ENCODE results near the gene PACSIN2. TPM values are rescaled to one million over a fixed set of nuclear protein-coding genes. Genes with fewer than 3 reads are reported as not detected.

The PACSIN2 gene
- total and polyA plus RNA-seq, 7 experiments from 2014 or later = 26.6 to 62.5 (median 36.3) TPM

DNA sequence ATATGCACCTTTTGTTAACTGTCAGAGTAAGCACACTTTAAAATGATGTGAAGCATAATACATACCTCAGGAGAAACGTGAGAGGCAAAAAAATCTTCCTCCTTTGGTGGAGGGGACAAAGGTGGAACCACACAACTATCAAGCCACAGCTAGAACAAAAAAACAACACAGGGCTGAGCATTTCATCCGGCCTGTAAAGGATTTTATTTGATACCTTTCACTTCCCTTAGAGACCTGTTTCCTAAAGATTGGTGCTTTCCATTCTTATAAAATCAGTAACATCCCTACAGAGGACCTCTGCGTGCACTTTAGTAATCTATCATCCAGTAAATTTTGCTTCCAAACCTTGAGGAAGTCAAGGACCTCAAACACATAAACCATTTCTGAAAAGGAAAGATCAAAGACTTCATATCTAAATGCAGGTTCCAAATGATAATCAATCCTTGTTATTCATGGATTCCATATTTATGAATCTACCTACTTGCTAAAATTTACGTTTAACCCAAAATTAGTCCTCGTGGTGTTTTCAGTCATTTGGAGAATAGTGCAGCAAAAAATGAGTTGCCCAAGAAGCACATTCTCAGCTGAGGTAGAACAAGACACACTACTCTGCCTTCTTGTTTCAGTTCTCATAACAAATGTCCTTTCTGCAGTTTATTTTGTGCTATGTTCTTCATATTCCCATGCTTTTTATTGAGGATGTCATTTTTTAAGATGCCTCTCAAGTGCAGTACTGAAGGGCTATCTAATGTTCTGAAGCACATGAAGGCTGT lies 180.6 kb downstream of the PACSIN2 start:
- Histone ChIP-seq H3K4me3 (ENCODE audit: low read length) (no peak overlapping the region), H3K27me3 (ENCODE audit: control insufficient read depth in 2 of 2, insufficient read depth in 2 of 2, low read length in 2 of 2) (no peaks in the 10 kb centered on the region), H3K9me3 (ENCODE audit: control insufficient read depth in 2 of 3, low read length in 3 of 3) (no peaks in the 10 kb centered on the region), H3K4me1 (ENCODE audit: control insufficient read depth in 2 of 2, insufficient read depth in 2 of 2, low read length in 2 of 2) (no peaks in the 10 kb centered on the region), H3K27ac (ENCODE audit: low read depth, low read length) (no peak overlapping the region), H3K36me3 (ENCODE audit: control insufficient read depth in 2 of 3, insufficient read depth in 3 of 3, low read length in 3 of 3) (peaks cover 8 to 41% (median 9%) of the 10 kb centered on the region in 3 experiments)
- Mint-ChIP-seq H3K27me3 (no peaks in the 10 kb centered on the region), H3K36me3 (peaks cover 8 to 27% (median 17%) of the 10 kb centered on the region in 5 donors), H3K4me1 (peaks cover 0 to 11% (median 6%) of the 10 kb centered on the region in 7 donors), H3K27ac (no peak overlapping the region), H3K9me3 (no peaks in the 10 kb centered on the region), H3K4me3 (no peak overlapping the region)
- DNase-seq (no peak), ATAC-seq (no peak)
- CTCF ChIA-PET = interaction anchor here (1.6 kb wide), 1 partner anchor 53 kb away, joined by 3 read pairs; no protein-coding TSS in a partner anchor
- POLR2A ChIA-PET = no interaction called here
- intact Hi-C loops (cut with micrococcal nuclease) = no loop called here

DNA sequence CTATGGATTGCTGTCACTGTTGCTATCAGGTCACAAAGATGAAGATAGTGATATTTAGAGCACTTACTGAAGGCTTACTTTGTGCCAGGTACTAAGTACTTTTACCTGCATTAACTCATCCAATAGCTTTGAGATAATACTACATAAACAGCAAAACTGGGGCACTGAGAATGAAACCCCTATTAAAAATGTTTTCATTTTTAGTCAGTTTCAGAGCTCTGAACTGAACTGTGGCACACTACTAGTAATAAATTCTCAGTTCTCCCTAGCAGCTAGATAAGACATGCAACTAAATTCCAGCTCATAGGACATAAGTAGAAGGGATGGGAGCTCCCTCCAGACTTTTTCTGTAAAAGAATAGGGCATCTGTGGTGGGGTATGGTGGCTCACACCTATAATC lies 181.8 kb downstream of the PACSIN2 start:
- POLR2A ChIA-PET = interaction anchor here (0.6 kb wide), 1 partner anchor 157 kb away, joined by 5 read pairs; no protein-coding TSS in a partner anchor
- intact Hi-C loops (cut with micrococcal nuclease) = no loop called here

DNA sequence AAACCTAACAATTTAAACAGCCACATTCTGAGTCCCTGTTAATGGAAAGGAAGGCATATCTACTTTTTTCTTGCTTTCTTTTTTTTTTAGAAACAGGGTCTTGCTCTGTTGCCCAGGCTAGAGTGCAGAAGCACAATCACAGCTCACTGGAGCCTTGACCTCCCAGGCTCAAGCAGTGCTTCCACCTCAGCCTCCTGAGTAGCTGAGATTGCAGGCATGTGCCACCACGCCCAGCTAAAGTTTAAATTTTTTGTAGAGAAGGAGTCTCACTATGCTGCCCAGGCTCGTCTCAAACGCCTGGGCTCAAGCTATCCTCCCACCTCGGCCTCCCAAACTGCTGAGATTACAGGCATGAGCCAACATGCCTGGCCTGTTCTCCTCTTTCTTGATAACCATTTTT lies 183.2 kb downstream of the PACSIN2 start:
- POLR2A ChIA-PET = no interaction called here
- H3K27me3 Mint-ChIP-seq = no peaks in the 10 kb centered on the region
- H3K36me3 Mint-ChIP-seq = peaks cover 8 to 39% (median 17%) of the 10 kb centered on the region in 5 donors
- H3K4me1 Mint-ChIP-seq = peaks cover 0 to 18% (median 10%) of the 10 kb centered on the region in 7 donors
- no peak overlapping the region for H3K4me3 Mint-ChIP-seq
- H3K9me3 Mint-ChIP-seq = no peaks in the 10 kb centered on the region
- H3K27ac Mint-ChIP-seq = no peak overlapping the region
- peaks cover 0 to 4% of the 10 kb centered on the region in 2 donors for H3K4me1 ChIP-seq (ENCODE audit: control insufficient read depth in 2 of 2, insufficient read depth in 2 of 2, low read length in 2 of 2)
- no peak for DNase-seq
- intact Hi-C loops (cut with micrococcal nuclease) = no loop called here
- no peak overlapping the region for H3K4me3 ChIP-seq (ENCODE audit: low read length)
- peaks cover 3 to 43% (median 9%) of the 10 kb centered on the region in 3 experiments for H3K36me3 ChIP-seq (ENCODE audit: control insufficient read depth in 2 of 3, insufficient read depth in 3 of 3, low read length in 3 of 3)
- H3K27ac ChIP-seq (ENCODE audit: low read depth, low read length) = no peak overlapping the region
- no peaks in the 10 kb centered on the region for H3K9me3 ChIP-seq (ENCODE audit: control insufficient read depth in 2 of 3, low read length in 3 of 3)
- no peaks in the 10 kb centered on the region for H3K27me3 ChIP-seq (ENCODE audit: control insufficient read depth in 2 of 2, insufficient read depth in 2 of 2, low read length in 2 of 2)
- ATAC-seq = no peak
- CTCF ChIA-PET = no interaction called here

More for the DNA sequence above, 181.8 kb downstream of the PACSIN2 start:
- CTCF ChIA-PET = interaction anchor here (1.6 kb wide), 1 partner anchor 52 kb away, joined by 3 read pairs; no protein-coding TSS in a partner anchor
- peaks cover 0 to 18% (median 10%) of the 10 kb centered on the region in 7 donors for H3K4me1 Mint-ChIP-seq
- DNase-seq (no peak), ATAC-seq (no peak)
- H3K9me3 Mint-ChIP-seq = no peaks in the 10 kb centered on the region
- H3K27me3 Mint-ChIP-seq = no peaks in the 10 kb centered on the region
- H3K4me3 ChIP-seq (ENCODE audit: low read length) = no peak overlapping the region
- H3K4me3 Mint-ChIP-seq = no peak overlapping the region
- no peaks in the 10 kb centered on the region for H3K9me3 ChIP-seq (ENCODE audit: control insufficient read depth in 2 of 3, low read length in 3 of 3)
- no peak overlapping the region for H3K27ac ChIP-seq (ENCODE audit: low read depth, low read length)
- H3K27me3 ChIP-seq (ENCODE audit: control insufficient read depth in 2 of 2, insufficient read depth in 2 of 2, low read length in 2 of 2) = no peaks in the 10 kb centered on the region
- H3K27ac Mint-ChIP-seq = no peak overlapping the region
- peaks cover 8 to 41% (median 9%) of the 10 kb centered on the region in 3 experiments for H3K36me3 ChIP-seq (ENCODE audit: control insufficient read depth in 2 of 3, insufficient read depth in 3 of 3, low read length in 3 of 3)
- H3K4me1 ChIP-seq (ENCODE audit: control insufficient read depth in 2 of 2, insufficient read depth in 2 of 2, low read length in 2 of 2) = peaks cover 0 to 4% of the 10 kb centered on the region in 2 donors
- peaks cover 8 to 32% (median 17%) of the 10 kb centered on the region in 5 donors for H3K36me3 Mint-ChIP-seq

DNA sequence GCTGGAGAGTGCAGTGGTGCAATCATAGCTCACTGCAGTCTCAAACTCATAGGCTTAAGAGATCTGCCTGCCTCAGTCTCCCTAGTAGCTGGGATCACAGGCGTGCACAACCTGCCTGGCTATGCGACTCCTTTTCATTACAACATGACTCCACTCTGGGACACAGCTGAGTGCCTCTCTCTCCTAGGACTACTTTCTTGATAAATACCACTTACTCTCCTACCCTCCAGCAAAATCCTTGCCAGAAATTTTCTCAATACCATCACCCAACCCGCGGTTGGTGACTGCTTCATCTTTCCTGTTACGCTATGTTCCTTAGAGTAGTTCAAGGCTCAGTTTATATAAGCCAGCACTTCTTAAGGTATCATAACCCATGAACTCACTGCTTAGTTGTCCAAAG lies 184.8 kb downstream of the PACSIN2 start:
- DNase-seq = no peak
- ATAC-seq = no peak
- Histone ChIP-seq H3K9me3 (ENCODE audit: control insufficient read depth in 2 of 3, low read length in 3 of 3) (no peaks in the 10 kb centered on the region), H3K27me3 (ENCODE audit: control insufficient read depth in 2 of 2, insufficient read depth in 2 of 2, low read length in 2 of 2) (no peaks in the 10 kb centered on the region), H3K36me3 (ENCODE audit: control insufficient read depth in 2 of 3, insufficient read depth in 3 of 3, low read length in 3 of 3) (peaks cover 0 to 47% (median 9%) of the 10 kb centered on the region in 3 experiments), H3K4me1 (ENCODE audit: control insufficient read depth in 2 of 2, insufficient read depth in 2 of 2, low read length in 2 of 2) (peaks cover 0 to 4% of the 10 kb centered on the region in 2 donors), H3K4me3 (ENCODE audit: low read length) (no peak overlapping the region), H3K27ac (ENCODE audit: low read depth, low read length) (no peak overlapping the region)
- Mint-ChIP-seq H3K9me3 (no peaks in the 10 kb centered on the region), H3K27me3 (no peaks in the 10 kb centered on the region), H3K4me3 (peak overlapping the region in 1 of 10 donors; percentile 24), H3K27ac (peak overlapping the region in 2 of 9 donors; percentile 8 to 78), H3K36me3 (peaks cover 5 to 41% (median 17%) of the 10 kb centered on the region in 5 donors), H3K4me1 (peaks cover 0 to 18% (median 10%) of the 10 kb centered on the region in 7 donors)
- CTCF ChIA-PET = no interaction called here
- intact Hi-C loops (cut with micrococcal nuclease) = no loop called here
- POLR2A ChIA-PET = no interaction called here

DNA sequence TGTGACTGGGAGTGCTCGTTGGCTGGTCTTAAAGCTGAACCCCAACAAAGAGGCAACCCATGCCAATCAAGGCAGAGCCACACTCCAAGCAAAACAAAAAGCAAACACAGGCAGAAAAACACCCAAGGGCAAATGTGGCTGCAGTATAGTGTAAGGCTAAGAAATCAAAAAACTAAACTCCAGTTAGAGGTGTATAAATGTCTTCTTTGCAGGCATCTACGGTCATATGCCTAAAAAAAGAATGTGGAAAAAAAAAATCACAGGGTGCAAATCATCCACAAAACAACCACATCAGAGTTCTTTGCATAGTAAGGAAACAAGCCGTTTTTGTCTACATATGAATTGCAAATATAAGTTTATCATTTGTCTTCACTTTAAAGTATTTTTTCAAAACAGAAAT lies 185.6 kb downstream of the PACSIN2 start:
- H3K4me1 ChIP-seq (ENCODE audit: control insufficient read depth in 2 of 2, insufficient read depth in 2 of 2, low read length in 2 of 2) = peaks cover 0 to 4% of the 10 kb centered on the region in 2 donors
- H3K27ac ChIP-seq (ENCODE audit: low read depth, low read length) = no peak overlapping the region
- peak overlapping the region in 4 of 9 donors; percentile 15 to 53 (median 34) for H3K27ac Mint-ChIP-seq
- H3K36me3 Mint-ChIP-seq = peaks cover 4 to 39% (median 13%) of the 10 kb centered on the region in 5 donors
- no peak for ATAC-seq
- intact Hi-C loops (cut with micrococcal nuclease) = no loop called here
- ChIA-PET POLR2A (no interaction called here), CTCF (no interaction called here)
- H3K27me3 ChIP-seq (ENCODE audit: control insufficient read depth in 2 of 2, insufficient read depth in 2 of 2, low read length in 2 of 2) = no peaks in the 10 kb centered on the region
- peaks cover 0 to 18% (median 10%) of the 10 kb centered on the region in 7 donors for H3K4me1 Mint-ChIP-seq
- no peaks in the 10 kb centered on the region for H3K9me3 ChIP-seq (ENCODE audit: control insufficient read depth in 2 of 3, low read length in 3 of 3)
- H3K4me3 Mint-ChIP-seq = peak overlapping the region in 4 of 10 donors; percentile 12 to 31 (median 27)
- no peaks in the 10 kb centered on the region for H3K9me3 Mint-ChIP-seq
- no peak overlapping the region for H3K4me3 ChIP-seq (ENCODE audit: low read length)
- no peaks in the 10 kb centered on the region for H3K27me3 Mint-ChIP-seq
- DNase-seq = no peak
- H3K36me3 ChIP-seq (ENCODE audit: control insufficient read depth in 2 of 3, insufficient read depth in 3 of 3, low read length in 3 of 3) = peaks cover 0 to 51% (median 9%) of the 10 kb centered on the region in 3 experiments

DNA sequence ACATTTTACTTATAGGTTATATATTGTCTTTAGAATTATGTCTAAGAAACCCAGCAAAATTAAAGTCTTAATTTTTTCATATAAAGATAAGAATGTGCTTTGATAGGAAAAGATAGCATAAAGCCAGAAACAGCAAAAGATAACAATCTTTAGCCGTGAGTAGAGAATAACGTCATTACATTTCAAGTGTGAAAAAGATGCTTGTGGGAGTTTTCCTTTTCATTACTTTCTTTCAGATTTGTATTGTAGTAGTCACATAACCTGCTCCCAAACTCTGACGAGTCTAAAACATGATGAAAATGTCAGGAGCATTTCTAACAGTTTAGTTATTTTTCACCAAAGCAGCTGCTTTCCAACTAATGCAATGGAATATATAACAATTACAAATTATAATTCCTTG lies 189.2 kb downstream of the PACSIN2 start:
- Mint-ChIP-seq H3K4me3 (no peak overlapping the region), H3K27ac (no peak overlapping the region), H3K27me3 (no peaks in the 10 kb centered on the region), H3K9me3 (peaks cover 0 to 10% (median 0%) of the 10 kb centered on the region in 11 donors), H3K36me3 (peaks cover 16 to 50% (median 18%) of the 10 kb centered on the region in 5 donors), H3K4me1 (peaks cover 4 to 19% (median 10%) of the 10 kb centered on the region in 7 donors)
- H3K9me3 ChIP-seq (ENCODE audit: control insufficient read depth in 2 of 3, low read length in 3 of 3) = no peaks in the 10 kb centered on the region
- intact Hi-C loops (cut with micrococcal nuclease) = no loop called here
- no peak overlapping the region for H3K4me3 ChIP-seq (ENCODE audit: low read length)
- ATAC-seq = no peak
- peaks cover 0 to 4% of the 10 kb centered on the region in 2 donors for H3K4me1 ChIP-seq (ENCODE audit: control insufficient read depth in 2 of 2, insufficient read depth in 2 of 2, low read length in 2 of 2)
- ChIA-PET POLR2A (no interaction called here), CTCF (interaction anchor here (0.7 to 1.0 kb wide), 2 partner anchors 10 to 26 kb away, joined by 3 to 4 read pairs; no protein-coding TSS in a partner anchor)
- H3K27ac ChIP-seq (ENCODE audit: low read depth, low read length) = no peak overlapping the region
- no peak for DNase-seq
- H3K36me3 ChIP-seq (ENCODE audit: control insufficient read depth in 2 of 3, insufficient read depth in 3 of 3, low read length in 3 of 3) = peaks cover 2 to 50% (median 5%) of the 10 kb centered on the region in 3 experiments
- no peaks in the 10 kb centered on the region for H3K27me3 ChIP-seq (ENCODE audit: control insufficient read depth in 2 of 2, insufficient read depth in 2 of 2, low read length in 2 of 2)

Measured in naive thymus-derived CD4-positive, alpha-beta T cell (primary cell).